Lung (tissue), 12 donors: Measurements from ENCODE around the gene FYCO1. TPM values are rescaled to one million over a fixed set of nuclear protein-coding genes. Genes with fewer than 3 reads are reported as not detected.

ENCODE experiments used
- ATAC-seq: fragments of 200-7000 bp; cut with Tn5 transposase; one replicate; pipeline ENCODE4 v1.9.1; 2020; ENCODE audit warnings: moderate number of reproducible peaks; ENCODE audit not compliant: insufficient read depth, low FRiP score
- DNase-seq, 3 donors: peaks; one replicate each; pipeline ENCODE4 v3.0.0-alpha.2; 2013 to 2017
- H3K27ac ChIP-seq, 2 donors: one replicate each; pipeline ENCODE4 v1.5.1; 2013; ENCODE audit warnings: mild to moderate bottlenecking in 2 of 2, moderate library complexity in 2 of 2, control low read depth in 1 of 2, inconsistent platforms in 1 of 2, low read depth in 1 of 2, low read length in 1 of 2
- H3K27me3 ChIP-seq, 3 donors: one replicate each; pipeline ENCODE4 v1.5.1; 2013; ENCODE audit warnings: low read length in 2 of 3; ENCODE audit not compliant: control insufficient read depth in 3 of 3, insufficient read depth in 3 of 3
- H3K36me3 ChIP-seq, 4 donors: one replicate each; pipeline ENCODE4 v1.5.1; 2013; ENCODE audit warnings: low read length in 4 of 4, mild to moderate bottlenecking in 1 of 4, moderate library complexity in 1 of 4; ENCODE audit not compliant: control insufficient read depth in 4 of 4, insufficient read depth in 4 of 4
- H3K4me1 ChIP-seq, 5 donors: one replicate each; pipeline ENCODE4 v1.5.1; 2013; ENCODE audit warnings: low read length in 5 of 5, mild to moderate bottlenecking in 2 of 5, moderate library complexity in 1 of 5; ENCODE audit not compliant: control insufficient read depth in 5 of 5, insufficient read depth in 5 of 5
- H3K4me3 ChIP-seq: one replicate; pipeline ENCODE4 v1.5.1; 2013; ENCODE audit warnings: mild to moderate bottlenecking, control low read depth, moderate library complexity
- H3K9ac ChIP-seq, 2 donors: one replicate each; pipeline ENCODE4 v1.5.1; 2013; ENCODE audit warnings: low read length in 2 of 2, control low read depth in 1 of 2; ENCODE audit not compliant: insufficient read depth in 1 of 2
- H3K9me3 ChIP-seq, 4 donors: one replicate each; pipeline ENCODE4 v1.5.1; 2013; ENCODE audit warnings: low read length in 3 of 4, mild to moderate bottlenecking in 1 of 4, moderate library complexity in 1 of 4; ENCODE audit not compliant: control insufficient read depth in 4 of 4, insufficient read depth in 3 of 4
- CTCF ChIP-seq: IDR thresholded peaks from 2 replicates; pipeline ENCODE4 v1.5.1; 2012; ENCODE audit warnings: mild to moderate bottlenecking; ENCODE audit errors: control extremely low read depth, extremely low read depth
- WGBS, 2 donors: extraction: QIAGEN DNeasy Blood & Tissue Kit; methylation state at CpG; one replicate each; pipeline ENCODE4 v1.1.7; 2013; 5-methylcytosine and 5-hydroxymethylcytosine counted together
- polyA plus RNA-seq, 2 donors: library from polyadenylated mRNA; stranded (reverse); fragments of 200-250 nt; gene quantifications; one replicate each; pipeline ENCODE4 v1.2.1, GENCODE V29; 2013
- total RNA-seq, 2 donors: library from RNA; depleted of rRNA in 1 of 2; stranded (reverse); fragments of >200 nt in 1 of 2; gene quantifications; one replicate each; pipeline ENCODE4 v1.2.1, GENCODE V29; 2014 to 2021
- donor health status: control.
- donor health status: control.
- donor health status: Bipolar disorder and iron deficiency.
- donor health status: healthy.
- donor health status: DM: yes; HTN: yes; CAD: no.

Gene FYCO1
- total and polyA plus RNA-seq, 4 donors: 11.3 to 38.7 (median 23.2) TPM

GRCh38 chr3:45947361-45947760 is 48.3 kb downstream of the FYCO1 start:
- H3K36me3 ChIP-seq: peaks cover 10 to 47% (median 20%) of the 10 kb centered on the region in 4 donors
- WGBS, 2 donors: 89 to 92% methylated on average over 3 of the region's 3 CpGs

GRCh38 chr3:45946875-45947274 is 48.7 kb downstream of the FYCO1 start:
- Histone ChIP-seq H3K9ac (no peak overlapping the region), H3K36me3 (peaks cover 10 to 45% (median 17%) of the 10 kb centered on the region in 4 donors), H3K27ac (no peak overlapping the region), H3K4me3 (no peak overlapping the region), H3K27me3 (no peaks in the 10 kb centered on the region), H3K9me3 (no peaks in the 10 kb centered on the region), H3K4me1 (peaks cover 0 to 14% (median 4%) of the 10 kb centered on the region in 5 donors)
- 73 to 81% methylated on average over 3 of the region's 3 CpGs for WGBS, 2 donors
- no peak for DNase-seq
- no peak for ATAC-seq
- TF ChIP-seq CTCF: no peak

More at GRCh38 chr3:45947361-45947760, 48.3 kb downstream of the FYCO1 start:
- Histone ChIP-seq H3K27ac (no peak overlapping the region), H3K9ac (no peak overlapping the region), H3K4me1 (peaks cover 0 to 14% (median 4%) of the 10 kb centered on the region in 5 donors), H3K4me3 (no peak overlapping the region), H3K9me3 (no peaks in the 10 kb centered on the region), H3K27me3 (no peaks in the 10 kb centered on the region)
- no peak for TF ChIP-seq CTCF
- ATAC-seq (no peak), DNase-seq (no peak)

DNA sequence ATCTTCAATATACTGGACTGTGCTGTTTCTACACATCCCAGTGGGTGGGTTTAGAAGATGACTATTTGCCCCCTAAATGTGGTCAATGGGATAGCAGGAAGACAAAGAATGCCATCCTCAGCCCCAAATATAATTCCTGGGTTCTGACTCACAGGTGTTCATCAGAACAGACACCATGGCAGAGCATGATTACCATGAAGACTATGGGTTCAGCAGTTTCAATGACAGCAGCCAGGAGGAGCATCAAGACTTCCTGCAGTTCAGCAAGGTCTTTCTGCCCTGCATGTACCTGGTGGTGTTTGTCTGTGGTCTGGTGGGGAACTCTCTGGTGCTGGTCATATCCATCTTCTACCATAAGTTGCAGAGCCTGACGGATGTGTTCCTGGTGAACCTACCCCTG is 49.3 kb downstream of the FYCO1 start:
- H3K4me1 ChIP-seq: peaks cover 0 to 14% (median 4%) of the 10 kb centered on the region in 5 donors
- no peak for TF ChIP-seq CTCF
- no peaks in the 10 kb centered on the region for H3K9me3 ChIP-seq
- no peak overlapping the region for H3K4me3 ChIP-seq
- H3K27ac ChIP-seq: no peak overlapping the region
- H3K27me3 ChIP-seq: no peaks in the 10 kb centered on the region
- ATAC-seq: no peak
- H3K36me3 ChIP-seq: peaks cover 10 to 40% (median 17%) of the 10 kb centered on the region in 4 donors
- H3K9ac ChIP-seq: no peak overlapping the region
- no peak for DNase-seq
- 92 to 100% methylated on average over 1 of the region's 1 CpG for WGBS, 2 donors
